IPS-NIHi11 (cell line): ENCODE measurements around the gene NDUFV3.
"Not testable (repeated sequence)": the region's sequence is repeated elsewhere in the genome, so short reads cannot be mapped to it uniquely, and the experiment has no call there.

Experiments used
- DNase-seq: peaks from one replicate; pipeline ENCODE4 v3.0.0; 2012; ENCODE audit warnings: mixed read lengths, low spot score

Gene NDUFV3

GRCh38 chr21:42936360-42936759, 43.3 kb downstream of the NDUFV3 start:
- DNase-seq = not testable (repeated sequence)

GRCh38 chr21:42937034-42937940, 44.2 kb downstream of the NDUFV3 start:
- not testable (repeated sequence) for DNase-seq

GRCh38 chr21:42937960-42938605, 45.0 kb downstream of the NDUFV3 start:
- no peak for DNase-seq

GRCh38 chr21:42938606-42938995, 45.5 kb downstream of the NDUFV3 start:
- DNase-seq = not testable (repeated sequence)

- no peak for DNase-seq
Observed at GRCh38 chr21:42939582-42940413, 46.7 kb downstream of the NDUFV3 start.

- DNase-seq = no peak
Observed at GRCh38 chr21:42941696-42942085, 48.6 kb downstream of the NDUFV3 start.

GRCh38 chr21:42942244-42942643, 49.1 kb downstream of the NDUFV3 start:
- DNase-seq = no peak

- DNase-seq = not testable (repeated sequence)
Observed at GRCh38 chr21:42949094-42949755, 56.1 kb downstream of the NDUFV3 start.

GRCh38 chr21:42951193-42951592, 58.1 kb downstream of the NDUFV3 start:
- not testable (repeated sequence) for DNase-seq

- no peak for DNase-seq
Observed at GRCh38 chr21:42956824-42957630, 63.9 kb downstream of the NDUFV3 start.

GRCh38 chr21:42958122-42958521, 65.0 kb downstream of the NDUFV3 start:
- not testable (repeated sequence) for DNase-seq

- peak; percentile 59 for DNase-seq
Observed at GRCh38 chr21:42959728-42960127, 66.6 kb downstream of the NDUFV3 start.

- no peak for DNase-seq
Observed at GRCh38 chr21:42962380-42963007, 69.4 kb downstream of the NDUFV3 start.
